HG03060 (cell line): ENCODE data around the gene ZMYND8.
"Not testable (repeated sequence)": the region's sequence is repeated elsewhere in the genome, so short reads cannot be mapped to it uniquely, and the experiment has no call there.

ENCODE experiments used
- ATAC-seq: cut with Tn5 transposase; IDR thresholded peaks from one replicate; pipeline ENCODE4 v1.9.1; 2021; ENCODE audit warnings: low read depth, moderate number of reproducible peaks; ENCODE audit not compliant: unreplicated experiment

Gene ZMYND8

DNA sequence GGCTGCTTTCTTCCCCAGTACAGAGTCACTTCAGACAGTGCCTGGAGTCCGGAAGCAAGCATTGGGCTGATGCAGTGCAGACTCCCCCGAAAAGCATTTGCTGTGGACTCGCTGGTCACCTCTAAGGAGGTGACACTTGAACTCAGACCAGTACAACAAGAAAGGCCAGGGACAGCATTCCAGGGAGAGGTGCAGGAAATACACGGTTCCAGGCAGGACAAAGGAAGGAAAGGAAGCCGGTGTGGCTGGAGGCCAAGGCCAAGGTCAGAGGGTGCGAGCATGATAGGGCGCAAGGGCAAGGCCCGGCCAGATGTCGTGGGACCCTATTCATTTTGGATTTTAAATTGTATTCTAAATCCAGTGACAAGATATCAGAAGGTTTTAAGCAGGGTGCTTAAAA is 160.9 kb downstream of the ZMYND8 start:
- no peak for ATAC-seq

DNA sequence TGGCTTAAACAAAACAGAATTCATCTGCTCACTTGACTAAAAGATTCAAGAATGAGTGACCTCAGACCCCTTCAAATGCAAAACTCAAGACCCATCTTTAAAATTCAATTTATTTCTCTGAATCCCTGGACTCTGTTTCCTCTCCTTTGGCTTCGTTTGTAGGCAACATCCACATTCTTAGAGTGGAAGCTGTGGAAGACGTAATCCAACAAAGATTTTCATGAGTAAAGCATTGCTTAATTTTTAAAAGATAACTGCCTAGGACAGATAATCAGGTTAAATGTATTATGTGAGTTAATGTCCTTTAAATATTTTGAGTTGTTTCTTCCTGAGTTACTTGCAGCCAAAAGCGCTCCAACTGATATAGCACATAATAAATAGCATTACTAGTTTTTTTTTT is 164.5 kb downstream of the ZMYND8 start:
- no peak for ATAC-seq

DNA sequence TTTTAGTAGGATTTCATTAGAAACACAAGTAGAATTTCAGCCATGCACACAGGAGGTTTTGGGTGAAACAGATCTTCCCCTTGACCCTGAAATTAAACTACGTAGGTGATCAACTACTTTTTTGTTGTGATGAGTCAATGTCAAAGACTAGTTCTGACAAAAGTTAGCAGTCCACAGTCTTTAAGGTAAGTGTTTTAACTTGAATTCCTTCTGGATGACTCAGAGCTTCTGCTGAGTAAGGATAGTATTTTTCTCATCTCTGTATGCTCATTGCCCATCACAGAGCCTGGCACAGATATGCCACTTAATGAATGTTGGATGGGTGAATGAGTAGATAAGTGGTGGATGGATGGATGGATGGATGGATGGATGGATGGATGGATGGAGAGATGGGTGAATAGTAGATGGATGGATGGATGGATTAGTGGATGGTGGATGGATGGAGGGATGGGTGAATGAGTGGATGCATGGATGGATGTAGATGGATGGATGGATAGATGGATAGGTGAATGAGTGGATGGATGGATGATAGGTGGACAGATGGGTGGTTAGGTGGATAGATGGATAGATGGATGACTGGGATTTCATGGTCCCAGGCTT is 165.3 kb downstream of the ZMYND8 start:
- no peak for ATAC-seq

DNA sequence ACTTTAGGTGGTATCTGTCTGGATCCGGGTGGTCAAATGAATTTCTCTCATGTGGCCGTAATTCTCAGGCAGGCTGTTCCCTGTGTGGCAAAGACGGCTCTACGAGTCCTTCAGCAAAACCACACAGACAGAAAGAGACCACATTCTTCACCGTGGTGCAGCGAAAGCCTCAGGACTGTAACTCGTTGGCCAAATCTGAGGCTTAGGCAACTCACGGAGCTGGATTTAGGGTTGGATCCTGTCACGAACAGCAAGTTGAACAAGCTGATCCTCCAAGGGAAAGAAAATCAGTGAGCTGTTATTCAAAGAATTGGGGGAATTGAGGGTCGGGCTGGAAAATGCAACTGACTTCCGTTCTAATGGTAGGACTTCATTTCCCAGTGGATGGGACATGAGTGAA is 167.4 kb downstream of the ZMYND8 start:
- ATAC-seq = no peak

DNA sequence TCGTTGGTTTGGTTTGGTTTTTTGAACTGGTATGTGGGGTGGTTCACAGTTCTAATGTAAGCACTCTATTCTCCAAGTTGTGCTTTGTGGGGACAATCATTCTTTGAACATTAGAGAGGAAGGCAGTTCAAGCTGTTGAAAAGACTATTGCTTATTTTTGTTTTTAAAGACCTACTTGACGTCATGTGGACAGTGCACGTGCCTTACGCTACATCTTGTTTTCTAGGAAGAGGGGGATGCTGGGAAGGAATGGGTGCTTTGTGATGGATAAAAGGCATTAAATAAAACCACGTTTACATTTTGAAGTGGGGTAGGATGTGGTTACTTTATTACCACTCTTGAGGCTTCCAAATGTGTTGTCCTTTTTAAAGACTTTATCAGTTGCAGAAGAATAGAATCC is 168.0 kb downstream of the ZMYND8 start:
- ATAC-seq = no peak

DNA sequence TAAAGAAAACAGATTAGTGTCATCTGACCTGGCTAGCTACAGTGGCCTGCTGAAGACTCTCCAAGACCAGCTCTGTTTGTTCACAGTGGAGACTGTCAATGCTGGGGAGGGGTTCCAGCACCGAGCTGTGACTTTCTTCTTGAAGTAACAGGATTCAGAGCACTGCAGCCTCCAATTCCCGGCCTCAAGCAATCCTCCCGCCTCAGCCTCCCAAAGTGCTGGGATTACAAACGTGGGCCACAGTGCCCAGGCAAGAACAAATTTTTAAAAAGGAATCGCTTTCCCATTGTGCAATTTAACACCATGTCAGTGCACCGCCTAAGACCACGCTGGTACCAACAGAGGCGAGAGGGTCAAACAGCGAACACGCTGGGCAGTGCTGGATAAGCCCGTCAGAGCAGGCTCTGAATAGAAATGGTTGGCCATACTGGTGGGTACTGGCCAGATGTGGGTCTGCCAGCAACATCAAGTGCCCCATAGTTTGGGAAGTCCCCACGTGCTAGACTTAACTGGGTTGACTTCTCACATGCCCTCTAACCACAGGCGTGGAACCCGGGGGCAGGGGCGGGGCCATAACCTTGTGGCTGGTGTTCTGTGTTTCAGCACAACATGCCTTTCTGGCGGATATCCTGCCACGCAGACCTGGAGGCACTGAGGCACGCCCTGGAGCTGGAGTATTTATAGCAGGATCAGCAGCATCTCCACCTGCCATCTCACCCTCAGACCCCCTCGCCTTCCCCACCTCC is 168.9 kb downstream of the ZMYND8 start:
- no peak for ATAC-seq

DNA sequence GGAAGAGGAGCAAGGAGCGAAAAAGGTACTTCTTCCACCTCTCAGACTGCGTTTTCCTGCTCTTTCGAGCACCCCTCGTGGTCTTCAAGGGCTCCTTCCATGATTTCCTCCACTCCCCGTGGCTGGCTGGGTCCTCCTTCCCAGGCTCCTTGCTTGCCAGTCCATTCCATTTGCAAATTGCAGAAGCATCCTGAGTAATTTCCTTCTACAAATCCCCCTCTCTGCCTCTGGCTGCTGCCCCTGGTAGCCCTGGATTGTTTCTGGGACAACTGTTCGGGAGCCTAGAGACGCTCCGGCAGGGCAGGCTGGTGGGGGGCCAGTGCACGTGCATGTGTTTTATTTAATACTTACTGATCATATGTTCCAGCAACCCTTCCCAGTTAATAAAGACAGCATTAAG is 173.1 kb downstream of the ZMYND8 start:
- ATAC-seq = no peak

DNA sequence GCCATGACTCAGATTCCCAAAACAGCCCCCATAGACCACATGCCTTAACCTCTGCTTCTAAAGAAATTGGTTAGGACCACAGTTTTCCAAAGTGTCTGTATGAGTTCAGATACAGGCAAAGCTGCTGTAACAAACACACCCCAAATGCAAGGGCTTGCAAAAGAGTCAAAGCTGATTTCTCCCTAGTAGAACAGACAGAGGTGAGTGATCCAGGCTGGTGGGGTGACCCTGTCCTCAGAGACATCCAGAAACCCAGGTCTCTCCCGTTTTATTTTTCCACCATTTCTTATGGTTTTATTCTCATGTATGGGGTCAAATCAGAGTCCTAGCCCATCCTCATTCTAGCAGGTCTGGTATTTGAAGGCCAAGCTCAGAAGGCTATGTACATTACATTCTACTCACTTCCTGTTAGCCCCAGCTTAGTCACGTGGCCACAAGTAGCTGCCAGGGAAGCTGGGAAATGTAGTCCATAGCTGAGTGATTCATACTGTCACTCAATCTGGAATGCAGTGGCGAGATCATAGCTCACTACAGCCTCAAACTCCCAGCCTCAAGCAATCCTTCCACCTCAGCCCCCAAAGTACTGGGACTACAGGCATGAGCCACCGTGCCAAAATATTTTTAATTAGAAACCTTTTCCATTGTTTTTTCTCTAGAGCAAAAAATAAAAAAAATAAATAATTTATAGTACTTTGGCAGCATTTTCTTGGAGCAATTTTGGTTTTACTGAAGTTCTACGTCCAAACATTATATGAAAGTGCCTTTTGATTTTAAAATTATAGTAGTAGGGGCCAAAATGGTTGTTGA is 175.2 kb downstream of the ZMYND8 start:
- ATAC-seq = no peak

DNA sequence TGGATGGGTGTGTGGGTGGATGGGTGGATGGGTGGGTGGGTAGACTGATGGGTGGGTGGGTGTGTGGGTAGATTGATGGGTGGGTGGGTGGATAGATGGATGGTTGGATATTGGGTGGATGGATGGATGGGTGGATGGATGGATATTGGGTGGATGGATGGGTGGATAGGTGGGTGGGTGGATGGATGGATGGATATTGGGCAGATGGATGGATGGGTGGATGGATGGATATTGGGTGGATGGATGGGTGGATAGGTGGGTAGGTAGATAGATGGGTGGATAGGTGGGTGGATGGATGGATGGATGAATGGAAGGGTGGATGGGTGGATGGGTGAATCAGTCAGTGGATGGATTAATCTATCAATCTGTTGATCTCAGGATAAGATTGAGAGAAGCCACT is 177.2 kb downstream of the ZMYND8 start:
- no peak for ATAC-seq

DNA sequence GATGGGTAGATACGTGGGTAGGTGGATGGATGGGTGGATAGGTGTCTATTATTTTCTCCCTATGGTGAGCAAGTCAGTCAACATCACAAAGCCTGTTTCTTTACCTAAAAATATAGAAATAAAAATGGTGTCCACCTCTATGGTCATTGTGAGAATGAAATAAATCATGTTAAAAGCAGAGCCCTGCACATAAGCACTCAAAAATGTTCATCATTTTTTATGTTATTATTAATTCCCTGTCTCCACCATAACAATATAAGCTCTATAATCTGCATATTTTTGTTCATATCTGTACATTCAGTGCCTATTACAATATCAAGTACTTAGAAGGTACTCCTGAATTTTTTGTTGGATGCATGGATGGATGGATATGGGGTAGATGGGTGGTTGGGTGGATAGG is 177.6 kb downstream of the ZMYND8 start:
- ATAC-seq = no peak

DNA sequence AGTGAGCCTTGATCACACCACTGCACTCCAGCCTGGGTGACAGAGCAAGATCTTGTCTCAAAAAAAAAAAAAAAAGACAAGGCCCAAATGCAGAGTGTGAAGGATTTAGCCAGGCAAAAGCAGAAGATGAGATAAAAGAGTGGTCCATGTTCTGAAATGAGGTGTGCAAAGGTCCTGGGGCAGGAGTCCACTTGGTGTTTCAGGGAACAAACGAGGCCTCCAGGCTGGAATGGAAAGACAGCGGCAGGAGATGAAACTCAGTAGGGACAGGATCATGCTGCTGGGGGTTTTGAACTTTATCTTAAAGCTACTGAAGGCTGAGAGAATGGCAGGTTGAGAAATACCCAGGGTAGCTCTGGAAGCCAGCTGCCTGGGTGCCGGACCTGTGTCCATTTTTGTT is 178.2 kb downstream of the ZMYND8 start:
- no peak for ATAC-seq

DNA sequence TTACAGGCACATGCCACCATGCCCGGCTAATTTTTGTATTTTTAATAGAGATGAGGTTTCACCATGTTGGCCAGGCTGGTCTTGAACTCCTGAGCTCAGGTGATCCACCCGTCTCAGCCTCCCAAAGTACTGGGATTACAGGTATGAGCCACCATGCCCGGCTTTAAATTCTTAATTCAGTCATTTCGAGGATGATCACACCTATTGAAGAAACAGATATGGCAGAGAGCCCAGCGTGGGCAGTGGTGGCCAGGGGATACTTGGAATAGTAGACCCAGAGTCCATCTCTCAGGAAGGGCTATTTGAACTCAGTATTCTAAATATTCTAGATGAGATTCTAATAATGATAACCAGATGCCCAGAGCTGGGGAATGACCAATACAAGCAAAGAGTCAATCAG is 180.3 kb downstream of the ZMYND8 start:
- ATAC-seq = not testable (repeated sequence)

DNA sequence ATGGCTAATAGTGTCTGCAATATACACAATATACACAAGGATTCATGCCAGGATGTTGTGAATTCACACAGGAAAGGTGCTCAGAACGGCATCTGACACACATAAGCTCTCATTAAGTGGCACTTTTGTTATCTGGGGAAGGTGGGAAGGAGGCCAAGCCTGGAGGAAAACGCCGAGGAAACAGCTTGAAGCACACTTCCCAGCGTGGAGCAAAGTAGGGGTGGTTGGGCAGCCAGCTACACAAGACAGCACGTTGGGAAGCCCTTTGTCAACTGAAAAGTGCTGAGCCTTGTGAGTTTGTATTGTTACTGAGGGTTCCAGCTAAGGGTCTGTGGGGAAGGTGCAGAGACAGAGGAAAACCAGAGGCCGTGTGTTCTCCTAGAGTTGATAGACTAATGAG is 181.0 kb downstream of the ZMYND8 start:
- ATAC-seq = no peak

DNA sequence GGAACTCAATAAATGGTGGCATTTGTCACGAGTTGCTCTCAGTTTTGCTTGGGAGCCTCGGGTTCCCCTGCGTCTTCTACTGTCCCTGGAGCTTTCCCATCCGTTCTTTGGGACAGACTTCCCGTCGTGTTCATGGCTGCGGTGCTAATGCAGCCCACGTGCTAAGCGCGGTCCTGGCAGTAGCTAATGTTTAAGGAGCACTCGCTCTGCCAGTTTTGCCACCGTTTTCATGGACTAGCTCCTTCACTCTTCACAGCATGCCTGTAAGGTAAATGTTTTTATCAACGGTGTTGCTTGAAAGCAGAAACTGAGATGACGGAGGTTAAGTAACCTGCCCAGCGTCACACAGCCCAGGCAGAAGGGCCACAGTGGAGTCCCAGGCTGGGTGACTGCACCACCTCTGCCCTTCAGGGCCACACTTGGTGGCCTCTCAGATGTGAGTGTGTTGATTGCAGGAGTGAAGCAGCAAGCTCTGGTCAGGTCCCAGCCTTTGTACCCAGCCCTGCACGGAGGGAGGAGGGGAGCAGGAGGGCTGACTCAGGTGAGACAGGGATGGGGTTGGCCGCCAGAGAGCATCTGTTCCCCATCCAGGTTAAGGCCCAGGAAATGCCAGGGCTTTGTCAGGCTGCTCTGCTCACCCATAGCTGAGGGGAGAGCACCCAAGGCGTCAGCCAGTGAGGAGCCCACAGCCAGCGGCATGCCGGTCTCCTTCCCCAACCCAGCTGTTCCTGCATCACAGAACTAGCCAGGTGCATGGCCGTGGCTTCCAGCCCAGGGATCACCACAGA is 181.8 kb downstream of the ZMYND8 start:
- ATAC-seq = no peak

DNA sequence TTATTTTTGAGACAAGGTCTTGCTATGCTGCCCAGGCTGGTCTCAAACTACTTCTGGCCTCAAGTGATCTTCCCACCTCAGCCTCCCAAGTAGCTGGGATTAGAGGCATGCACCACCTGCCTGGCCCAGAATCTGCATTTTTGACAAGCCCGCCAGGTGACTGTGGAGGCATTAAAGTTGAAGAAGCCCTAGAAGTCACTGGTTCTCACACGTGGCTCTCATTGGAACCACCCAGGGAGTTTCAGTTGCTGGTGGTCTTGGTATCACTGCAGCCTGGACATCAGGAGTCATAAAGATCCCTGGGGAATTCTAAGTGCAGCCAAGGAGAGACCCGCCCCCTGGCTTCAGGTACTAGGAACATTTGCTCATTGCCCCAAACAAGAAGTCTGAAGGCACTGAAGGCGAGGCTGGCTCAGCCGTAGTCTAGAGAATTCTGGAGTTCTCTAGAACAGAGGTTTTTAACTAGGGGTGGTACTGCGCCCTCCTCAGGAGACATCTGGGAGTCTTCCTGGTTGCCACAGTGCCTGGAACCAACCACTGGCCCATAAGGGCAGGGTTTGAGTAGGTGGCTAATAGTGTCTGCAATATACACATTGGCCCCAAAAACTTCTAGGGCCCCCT is 182.8 kb downstream of the ZMYND8 start:
- no peak for ATAC-seq

DNA sequence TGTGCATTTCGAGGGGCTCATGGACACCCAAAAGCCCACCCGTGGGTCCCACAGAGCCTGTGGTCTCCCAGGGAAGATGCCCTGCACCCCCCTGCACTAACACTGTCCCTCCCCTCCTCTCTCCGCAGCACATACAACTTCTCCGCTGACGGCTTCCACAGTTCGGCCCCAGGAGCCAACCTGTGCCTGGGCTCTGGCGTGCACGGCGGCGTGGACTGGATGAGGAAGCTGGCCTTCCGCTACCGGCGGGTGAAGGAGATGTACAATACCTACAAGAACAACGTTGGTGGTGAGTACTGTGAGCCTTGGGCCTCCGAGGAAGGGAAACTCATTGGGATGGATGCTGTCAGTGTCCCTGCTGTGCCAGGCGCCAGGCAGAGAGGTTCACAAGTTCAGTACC is 183.9 kb downstream of the ZMYND8 start:
- no peak for ATAC-seq

DNA sequence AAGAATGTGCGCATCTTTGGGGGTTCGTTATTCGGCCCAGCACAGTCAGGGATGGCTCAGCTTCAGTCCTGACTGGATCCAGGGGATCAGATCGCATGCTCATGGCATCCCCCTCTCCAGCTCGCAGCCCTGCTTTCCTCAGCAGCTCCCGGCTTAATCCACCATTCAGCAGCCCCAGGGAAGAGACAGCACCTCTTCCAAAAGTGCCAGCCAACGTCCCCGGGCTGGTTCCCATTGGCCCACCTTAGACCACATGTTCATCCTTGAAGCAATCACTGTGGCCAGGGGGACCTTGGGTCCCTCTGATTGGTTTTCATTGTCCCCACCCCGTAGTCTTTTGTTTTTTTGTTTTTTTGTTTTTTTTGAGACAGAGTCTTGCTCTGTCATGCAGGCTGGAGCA is 188.7 kb downstream of the ZMYND8 start:
- ATAC-seq = no peak

DNA sequence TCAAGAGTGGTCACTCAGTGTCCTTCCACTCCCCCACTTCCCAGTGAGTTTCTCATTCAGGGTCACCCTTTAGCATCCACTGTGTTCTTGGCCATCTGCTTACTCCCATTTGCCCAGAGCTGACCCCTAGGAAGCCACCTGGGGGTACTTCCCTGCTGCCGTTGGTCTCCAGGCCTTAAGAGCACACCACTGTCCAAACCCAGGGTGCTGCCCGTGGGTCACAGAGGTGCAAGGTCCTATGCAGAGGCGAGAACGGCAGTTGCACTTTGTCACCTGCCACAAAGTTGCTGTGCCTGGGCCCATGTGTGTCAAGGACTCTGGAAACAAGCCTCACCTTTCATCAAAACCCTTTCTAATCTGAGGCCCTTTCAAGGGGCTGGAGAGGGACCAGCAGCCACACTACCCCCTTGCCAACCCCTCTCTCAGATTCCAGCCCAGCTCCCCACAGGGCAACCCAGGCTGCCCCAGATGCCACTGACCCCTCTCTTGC is 191.1 kb downstream of the ZMYND8 start:
- ATAC-seq = no peak

DNA sequence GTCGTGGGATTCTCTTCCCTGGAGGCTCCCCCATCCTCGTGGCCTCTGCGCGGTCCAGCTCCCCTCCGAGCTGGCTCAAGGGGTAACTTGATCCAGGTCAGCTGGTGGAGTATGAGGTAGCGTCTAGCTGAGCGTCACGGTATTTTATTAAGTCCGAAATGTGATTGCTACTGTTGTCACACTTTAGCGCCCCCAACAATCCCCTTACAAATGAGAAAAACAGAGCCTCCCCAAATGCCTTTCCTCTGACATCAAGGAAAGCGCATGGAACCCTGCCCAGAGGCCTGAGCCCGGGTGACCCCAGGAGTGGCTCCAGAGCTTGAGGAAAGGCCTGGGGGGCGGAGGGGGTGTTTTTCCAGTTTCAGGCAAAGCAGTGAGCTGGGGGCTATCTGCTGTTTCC is 192.4 kb downstream of the ZMYND8 start:
- ATAC-seq = no peak

DNA sequence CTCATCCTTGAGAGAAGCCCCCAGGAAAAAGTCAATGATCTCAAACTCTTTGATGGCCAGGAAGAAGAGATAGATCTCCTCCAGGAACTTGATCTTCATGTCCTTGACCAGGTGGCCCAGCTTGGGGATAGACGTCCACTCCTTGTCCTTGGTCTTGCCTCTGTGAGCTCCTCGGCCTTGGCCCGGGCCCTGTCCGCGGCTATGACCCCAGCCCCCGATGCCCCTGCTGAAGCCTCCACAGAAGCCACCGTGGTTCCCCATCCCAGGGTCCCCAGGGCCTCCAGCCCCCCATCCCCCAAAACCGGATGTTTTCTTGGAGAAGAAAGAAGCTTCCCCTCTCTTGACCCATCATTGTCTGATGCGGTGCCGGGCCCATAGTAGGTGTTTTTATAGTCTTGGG is 195.1 kb downstream of the ZMYND8 start:
- no peak for ATAC-seq
